ENCODE measurements around the gene SFRP5.

DNA sequence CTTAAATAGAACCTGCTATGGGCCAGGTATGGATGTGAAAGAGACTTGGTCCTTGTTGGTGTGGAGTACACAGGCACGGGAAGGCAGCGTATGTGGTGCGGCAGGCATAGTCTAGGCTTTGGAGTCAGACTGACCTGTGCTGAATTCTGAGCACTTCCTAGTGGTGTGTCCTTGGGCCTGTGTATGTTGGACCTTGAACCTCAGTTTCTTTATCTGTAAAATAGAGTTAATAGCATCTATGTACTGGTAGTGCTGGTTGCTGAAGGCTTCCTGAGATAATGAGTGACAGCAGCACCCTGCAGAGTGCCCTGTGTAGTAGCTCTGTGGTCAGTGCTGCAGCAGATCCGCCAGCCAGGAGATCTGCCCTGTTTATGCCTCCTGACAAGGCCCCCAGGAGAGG is 5.3 kb upstream of the SFRP5 start:
- TF ChIP-seq, protein P1, sequence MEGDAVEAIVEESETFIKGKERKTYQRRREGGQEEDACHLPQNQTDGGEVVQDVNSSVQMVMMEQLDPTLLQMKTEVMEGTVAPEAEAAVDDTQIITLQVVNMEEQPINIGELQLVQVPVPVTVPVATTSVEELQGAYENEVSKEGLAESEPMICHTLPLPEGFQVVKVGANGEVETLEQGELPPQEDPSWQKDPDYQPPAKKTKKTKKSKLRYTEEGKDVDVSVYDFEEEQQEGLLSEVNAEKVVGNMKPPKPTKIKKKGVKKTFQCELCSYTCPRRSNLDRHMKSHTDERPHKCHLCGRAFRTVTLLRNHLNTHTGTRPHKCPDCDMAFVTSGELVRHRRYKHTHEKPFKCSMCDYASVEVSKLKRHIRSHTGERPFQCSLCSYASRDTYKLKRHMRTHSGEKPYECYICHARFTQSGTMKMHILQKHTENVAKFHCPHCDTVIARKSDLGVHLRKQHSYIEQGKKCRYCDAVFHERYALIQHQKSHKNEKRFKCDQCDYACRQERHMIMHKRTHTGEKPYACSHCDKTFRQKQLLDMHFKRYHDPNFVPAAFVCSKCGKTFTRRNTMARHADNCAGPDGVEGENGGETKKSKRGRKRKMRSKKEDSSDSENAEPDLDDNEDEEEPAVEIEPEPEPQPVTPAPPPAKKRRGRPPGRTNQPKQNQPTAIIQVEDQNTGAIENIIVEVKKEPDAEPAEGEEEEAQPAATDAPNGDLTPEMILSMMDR (IDR thresholded peaks at IDR 0.05), result no peak
- TF ChIP-seq POLR2A (IDR thresholded peaks at IDR 0.05) (no peak), EP300 (IDR thresholded peaks at IDR 0.05) (no peak), POLR2AphosphoS5 (IDR thresholded peaks at IDR 0.05) (no peak)

Data from gastroesophageal sphincter (tissue), 3 donors.